ENCODE data around the gene AKAP10. TPM values are rescaled to one million over a fixed set of nuclear protein-coding genes. Genes with fewer than 3 reads are reported as not detected.

AKAP10 gene
- total RNA-seq, 3 donors from 2014 or later, result 25.0 to 41.1 (median 29.9) TPM

- intact Hi-C loops (cut with DNase I, micrococcal nuclease), result no loop called here
- H3K36me3 ChIP-seq (ENCODE audit: low read depth), result peaks cover 10% of the 10 kb centered on the region
- H3K4me1 ChIP-seq (ENCODE audit: low read depth), result no peaks in the 10 kb centered on the region
- ATAC-seq (no peak), DNase-seq (no peak)
- H3K4me3 ChIP-seq, result no peak overlapping the region
- no peaks in the 10 kb centered on the region for H3K9me3 ChIP-seq
- TF ChIP-seq CTCF (IDR thresholded peaks at IDR 0.05), result no peak
Measured at GRCh38 chr17:19905502-19905901, 72.1 kb downstream of the AKAP10 start.

GRCh38 chr17:19904924-19905323 is 72.7 kb downstream of the AKAP10 start:
- ATAC-seq (no peak), DNase-seq (peak in 2 of 3 donors; percentile 30 to 37)
- Histone ChIP-seq H3K4me3 (no peak overlapping the region), H3K36me3 (ENCODE audit: low read depth) (peaks cover 10% of the 10 kb centered on the region), H3K9me3 (no peaks in the 10 kb centered on the region), H3K4me1 (ENCODE audit: low read depth) (no peaks in the 10 kb centered on the region)
- no peak for TF ChIP-seq CTCF (IDR thresholded peaks at IDR 0.05)
- intact Hi-C loops (cut with DNase I, micrococcal nuclease), result no loop called here

GRCh38 chr17:19904412-19904811 is 73.2 kb downstream of the AKAP10 start:
- peaks cover 10% of the 10 kb centered on the region for H3K36me3 ChIP-seq (ENCODE audit: low read depth)

GRCh38 chr17:19900809-19901208 is 76.8 kb downstream of the AKAP10 start:
- Histone ChIP-seq H3K4me1 (ENCODE audit: low read depth) (peaks cover 8% of the 10 kb centered on the region), H3K9me3 (no peaks in the 10 kb centered on the region), H3K4me3 (no peak overlapping the region), H3K36me3 (ENCODE audit: low read depth) (no peaks in the 10 kb centered on the region)
- no peak for DNase-seq
- intact Hi-C loops (cut with DNase I, micrococcal nuclease), result no loop called here
- no peak for ATAC-seq
- no peak for TF ChIP-seq CTCF (IDR thresholded peaks at IDR 0.05)

More at GRCh38 chr17:19904412-19904811, 73.2 kb downstream of the AKAP10 start:
- intact Hi-C loops (cut with DNase I, micrococcal nuclease), result no loop called here
- TF ChIP-seq CTCF (IDR thresholded peaks at IDR 0.05), result no peak
- ATAC-seq (no peak), DNase-seq (no peak)
- no peaks in the 10 kb centered on the region for H3K9me3 ChIP-seq
- H3K4me3 ChIP-seq, result no peak overlapping the region
- H3K4me1 ChIP-seq (ENCODE audit: low read depth), result no peaks in the 10 kb centered on the region

GRCh38 chr17:19897903-19898302 is 79.7 kb downstream of the AKAP10 start:
- no peaks in the 10 kb centered on the region for H3K9me3 ChIP-seq
- DNase-seq, result no peak
- intact Hi-C loops (cut with DNase I, micrococcal nuclease), result no loop called here
- TF ChIP-seq CTCF (IDR thresholded peaks at IDR 0.05), result no peak
- peak; percentile 42 for ATAC-seq
- H3K36me3 ChIP-seq (ENCODE audit: low read depth), result no peaks in the 10 kb centered on the region
- peaks cover 8% of the 10 kb centered on the region for H3K4me1 ChIP-seq (ENCODE audit: low read depth)
- no peak overlapping the region for H3K4me3 ChIP-seq

Data from mucosa of descending colon (tissue), 3 donors.